GM23338 (cell line): ENCODE results near the gene SGCG. TPM values are rescaled to one million over a fixed set of nuclear protein-coding genes. Genes with fewer than 3 reads are reported as not detected.

ENCODE experiments used
- ATAC-seq: fragments of 200-7000 bp; cut with Tn5 transposase; 3 replicates; pipeline ENCODE4 v1.9.1; 2020
- DNase-seq: peaks from one replicate; pipeline ENCODE4 v3.0.0-alpha.2; 2015; ENCODE audit warnings: low spot score
- H2AFZ ChIP-seq: fragments of 200-600 bp; sonication (generic); 2 replicates; pipeline ENCODE4 v1.8.0; 2016; ENCODE audit warnings: antibody characterized with exemption, mild to moderate bottlenecking, moderate library complexity
- H3F3A ChIP-seq: fragments of 200-600 bp; sonication (generic); replicated peaks from 2 replicates; pipeline ENCODE4 v1.8.0; 2017; ENCODE audit warnings: antibody characterized with exemption, mixed run types, low read depth
- H3K27ac ChIP-seq: fragments of 200-600 bp; sonication (generic); 2 replicates; pipeline ENCODE4 v1.6.1; 2016; ENCODE audit warnings: low read depth
- H3K27me3 ChIP-seq: fragments of 200-600 bp; sonication (generic); 2 replicates; pipeline ENCODE4 v1.8.0; 2016; ENCODE audit warnings: mild to moderate bottlenecking, mixed run types, moderate library complexity; ENCODE audit not compliant: insufficient read depth
- H3K36me3 ChIP-seq: fragments of 200-600 bp; sonication (generic); 2 replicates; pipeline ENCODE4 v1.8.0; 2016; ENCODE audit warnings: mild to moderate bottlenecking; ENCODE audit not compliant: insufficient read depth
- H3K4me1 ChIP-seq: fragments of 200-600 bp; sonication (generic); 2 replicates; pipeline ENCODE4 v1.8.0; 2016; ENCODE audit warnings: mild to moderate bottlenecking, moderate library complexity; ENCODE audit not compliant: insufficient read depth
- H3K4me2 ChIP-seq: fragments of 200-600 bp; sonication (generic); 2 replicates; pipeline ENCODE4 v1.7.1; 2017; ENCODE audit warnings: mixed run types
- H3K4me3 ChIP-seq: fragments of 200-600 bp; sonication (generic); 2 replicates; pipeline ENCODE4 v1.6.1; 2016; ENCODE audit warnings: mixed run types
- H3K79me2 ChIP-seq: fragments of 200-600 bp; sonication (generic); replicated peaks from 2 replicates; pipeline ENCODE4 v1.8.0; 2017; ENCODE audit warnings: mild to moderate bottlenecking; ENCODE audit not compliant: insufficient read depth
- H3K9me2 ChIP-seq: fragments of 200-600 bp; sonication (generic); 2 replicates; pipeline ENCODE4 v1.8.0; 2017; ENCODE audit not compliant: insufficient read depth
- H4K20me1 ChIP-seq: fragments of 200-600 bp; sonication (generic); replicated peaks from 2 replicates; pipeline ENCODE4 v1.8.0; 2017; ENCODE audit warnings: mild to moderate bottlenecking; ENCODE audit not compliant: insufficient read depth
- H3K27ac Mint-ChIP-seq: 2 replicates; pipeline ENCODE4 v1.8.0; 2020; ENCODE audit warnings: inconsistent platforms, mild to moderate bottlenecking, moderate library complexity, mixed read lengths
- H3K27me3 Mint-ChIP-seq: 3 replicates; pipeline ENCODE4 v1.8.0; 2022; ENCODE audit warnings: low read depth, mild to moderate bottlenecking, moderate library complexity, mixed read lengths, inconsistent platforms; ENCODE audit not compliant: insufficient read depth, poor library complexity
- H3K36me3 Mint-ChIP-seq: 3 replicates; pipeline ENCODE4 v1.8.0; 2021; ENCODE audit warnings: low read depth, mild to moderate bottlenecking, inconsistent platforms, moderate library complexity, mixed read lengths
- H3K4me1 Mint-ChIP-seq: 3 replicates; pipeline ENCODE4 v1.8.0; 2020; ENCODE audit warnings: mild to moderate bottlenecking, inconsistent platforms, mixed read lengths
- H3K4me3 Mint-ChIP-seq: 3 replicates; pipeline ENCODE4 v1.8.0; 2021; ENCODE audit warnings: moderate library complexity, mild to moderate bottlenecking, inconsistent platforms, mixed read lengths
- H3K9me3 Mint-ChIP-seq: 3 replicates; pipeline ENCODE4 v1.8.0; 2020; ENCODE audit warnings: moderate library complexity, mild to moderate bottlenecking, inconsistent platforms, mixed read lengths
- CREB1 ChIP-seq: fragments of 250-450 bp; sonication (Bioruptor Pico); IDR thresholded peaks from 2 replicates; pipeline ENCODE4 v1.5.0; 2020; ENCODE audit warnings: low read depth, mild to moderate bottlenecking, moderate library complexity
- CTCF ChIP-seq, 2 experiments: fragments of 200-600 bp in 1 of 2; sonication (generic) in 1 of 2; conservative IDR thresholded peaks; 2 replicates each; pipeline versions ENCODE4 v1.5.1 to v1.6.1; 2016 to 2017; ENCODE audit warnings: antibody characterized with exemption in 2 of 2, low read depth in 2 of 2, mild to moderate bottlenecking in 2 of 2, moderate library complexity in 1 of 2
- ETS1 ChIP-seq: IDR thresholded peaks from 2 replicates; pipeline ENCODE4 v1.6.1; 2016; ENCODE audit warnings: antibody characterized with exemption
- EZH2phosphoT487 ChIP-seq: fragments of 200-600 bp; sonication (generic); IDR thresholded peaks from one replicate; pipeline ENCODE4 v1.8.1; 2018; ENCODE audit warnings: antibody characterized with exemption; ENCODE audit not compliant: unreplicated experiment
- STAT1 ChIP-seq: IDR thresholded peaks from one replicate; pipeline ENCODE4 v1.6.1; 2016; ENCODE audit warnings: antibody characterized with exemption; ENCODE audit not compliant: unreplicated experiment
- ZNF331 ChIP-seq: fragments of 250-450 bp; sonication (Bioruptor Pico); IDR thresholded peaks from 2 replicates; pipeline ENCODE4 v1.5.0; 2020; ENCODE audit warnings: low read depth, mild to moderate bottlenecking, moderate library complexity
- ZNF462 ChIP-seq: fragments of 250-450 bp; sonication (Bioruptor Pico); IDR thresholded peaks from 2 replicates; pipeline ENCODE4 v1.5.0; 2020; ENCODE audit warnings: mild to moderate bottlenecking, moderate library complexity
- polyA plus RNA-seq: library from polyadenylated mRNA; unstranded; fragments of >200 nt; fragmentation: Nextera tagmentation; extraction: Ambion mirVana; gene quantifications from 2 replicates; pipeline ENCODE4 v1.2.1, GENCODE V29; 2016
- total RNA-seq: library from RNA; depleted of rRNA; stranded (reverse); fragments of >200 nt; shearing (Covaris generic); gene quantifications from 2 replicates; pipeline ENCODE4 v1.2.3, GENCODE V29; 2014

Gene SGCG
- total and polyA plus RNA-seq, 2 experiments from 2014 or later: not detected

GRCh38 chr13:23161481-23161825 lies 19.3 kb upstream of the SGCG start (continued):
- TF ChIP-seq ZNF331: no peak
- TF ChIP-seq ETS1: no peak
- TF ChIP-seq EZH2phosphoT487: no peak
- TF ChIP-seq STAT1: no peak
- no peak for TF ChIP-seq CREB1 (CRISPR knock-in tag)

GRCh38 chr13:23175920-23176319 lies 4.9 kb upstream of the SGCG start:
- Histone ChIP-seq H2AFZ (no peak overlapping the region), H3K4me3 (no peak overlapping the region), H3F3A (no peaks in the 10 kb centered on the region), H4K20me1 (no peaks in the 10 kb centered on the region), H3K27ac (no peak overlapping the region), H3K36me3 (no peaks in the 10 kb centered on the region), H3K9me2 (no peaks in the 10 kb centered on the region), H3K79me2 (no peaks in the 10 kb centered on the region), H3K27me3 (no peaks in the 10 kb centered on the region), H3K4me1 (no peaks in the 10 kb centered on the region), H3K4me2 (no peak overlapping the region)
- H3K27ac Mint-ChIP-seq: no peak overlapping the region
- peak; percentile 19 for DNase-seq
- H3K27me3 Mint-ChIP-seq: peaks cover 2% of the 10 kb centered on the region
- no peak for ATAC-seq
- no peaks in the 10 kb centered on the region for H3K4me1 Mint-ChIP-seq
- no peaks in the 10 kb centered on the region for H3K36me3 Mint-ChIP-seq
- no peaks in the 10 kb centered on the region for H3K9me3 Mint-ChIP-seq
- no peak for TF ChIP-seq ZNF462 (CRISPR knock-in tag)
- TF ChIP-seq CTCF (conservative IDR thresholded peaks at IDR 0.05; ENCODE audit: low read depth in 2 of 2): peak in 1 of 2 experiments; percentile 64; a peak in 2 of 4 replicates
- no peak overlapping the region for H3K4me3 Mint-ChIP-seq
